HG03196 (cell line): ENCODE measurements around the gene TPH1.

Experiments used
- ATAC-seq: cut with Tn5 transposase; IDR thresholded peaks from one replicate; pipeline ENCODE4 v1.9.1; 2021; ENCODE audit not compliant: unreplicated experiment

Gene TPH1

DNA sequence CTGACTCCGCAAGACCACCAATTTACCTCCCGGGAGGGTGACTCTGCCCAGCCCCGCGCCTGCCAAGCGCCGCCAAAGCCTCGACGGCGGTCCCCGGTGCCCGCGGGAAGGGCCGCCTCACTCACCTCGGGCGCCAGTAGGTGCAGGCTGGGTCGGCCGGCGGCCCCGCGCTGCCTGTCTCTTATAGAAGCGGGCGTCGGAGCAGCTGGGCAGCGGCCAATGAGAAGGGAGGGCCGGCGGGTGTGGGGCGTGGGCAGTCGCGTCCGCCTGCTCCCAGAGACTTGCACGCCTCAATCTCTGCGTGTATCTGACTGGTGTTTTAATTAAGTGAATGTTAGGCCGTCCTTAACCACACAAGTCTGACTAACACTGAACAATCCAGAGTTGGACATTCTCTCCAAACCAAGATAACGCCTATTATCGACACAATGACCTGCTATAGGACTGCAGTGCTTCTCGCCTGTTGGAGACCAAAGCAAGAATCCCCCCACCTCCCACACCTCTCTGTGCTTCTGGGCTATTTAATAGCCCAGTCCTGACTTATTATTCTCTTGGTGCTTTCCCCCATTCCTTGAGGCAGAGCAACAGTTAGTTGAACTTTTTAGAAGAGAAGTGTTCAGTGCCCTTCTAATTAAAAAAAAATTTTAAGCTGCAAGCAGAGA, at the start of gene TPH1:
Gene TPH1 (minus strand): TSS at position 154 of the 662 bp plus-strand sequence. CDS start 5,507 bp downstream, outside the sequence.
- ATAC-seq: no peak

DNA sequence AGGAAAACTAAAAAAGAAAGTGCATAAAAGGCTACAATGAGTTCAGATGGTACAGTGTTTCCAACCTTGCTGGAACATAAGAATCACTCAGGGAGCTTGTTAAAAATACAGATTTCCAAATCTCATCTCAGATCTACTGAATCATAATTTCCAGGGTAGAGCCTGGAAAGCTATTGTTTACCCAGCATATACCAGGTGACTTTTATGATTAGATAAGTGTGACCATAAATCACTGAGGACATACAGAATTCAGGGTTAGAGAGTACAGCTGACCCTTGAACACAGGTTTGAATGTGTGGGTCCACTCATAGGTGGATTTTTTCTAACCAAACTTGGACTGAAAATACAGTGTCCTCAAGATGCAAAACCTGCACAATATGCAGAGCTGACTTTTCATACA, 47.9 kb upstream of the TPH1 start:
- ATAC-seq: no peak

DNA sequence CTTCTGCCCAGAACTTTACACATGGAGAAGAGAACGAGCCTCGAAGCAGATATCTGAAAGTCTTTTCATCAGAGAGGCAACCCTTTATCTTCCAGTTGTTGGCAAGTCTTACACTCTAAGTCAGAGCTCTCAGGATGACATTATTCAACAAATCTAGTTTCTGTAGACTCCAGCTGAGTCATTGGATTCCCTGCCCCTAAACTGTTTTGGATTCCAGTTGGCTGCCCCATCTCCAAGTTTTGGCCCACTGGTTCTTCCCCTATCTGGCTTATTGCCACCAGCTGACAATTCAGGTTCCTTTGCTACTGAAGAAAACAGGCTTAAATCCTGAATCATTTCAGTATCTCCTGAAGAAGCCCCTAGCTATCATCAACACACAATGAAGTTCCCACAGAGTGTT, 45.7 kb upstream of the TPH1 start:
- no peak for ATAC-seq

DNA sequence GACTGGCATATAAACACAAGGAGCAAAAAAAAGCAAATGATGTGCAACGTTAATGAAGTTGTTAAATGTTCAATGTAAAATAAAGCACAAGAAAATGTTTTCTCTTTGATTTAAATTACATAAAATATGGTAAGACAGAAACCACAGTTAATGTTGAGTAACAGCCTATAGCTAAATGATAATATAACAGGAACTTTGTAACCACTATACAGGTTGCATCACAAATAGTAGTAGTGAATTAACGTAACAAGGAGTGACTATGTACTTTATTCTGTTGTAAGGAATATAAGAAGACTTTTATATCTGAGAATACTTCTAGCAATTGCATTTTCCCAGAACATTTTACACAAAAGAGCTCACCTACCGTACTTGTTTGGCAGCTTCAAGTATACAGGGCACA, 42.9 kb upstream of the TPH1 start:
- no peak for ATAC-seq

DNA sequence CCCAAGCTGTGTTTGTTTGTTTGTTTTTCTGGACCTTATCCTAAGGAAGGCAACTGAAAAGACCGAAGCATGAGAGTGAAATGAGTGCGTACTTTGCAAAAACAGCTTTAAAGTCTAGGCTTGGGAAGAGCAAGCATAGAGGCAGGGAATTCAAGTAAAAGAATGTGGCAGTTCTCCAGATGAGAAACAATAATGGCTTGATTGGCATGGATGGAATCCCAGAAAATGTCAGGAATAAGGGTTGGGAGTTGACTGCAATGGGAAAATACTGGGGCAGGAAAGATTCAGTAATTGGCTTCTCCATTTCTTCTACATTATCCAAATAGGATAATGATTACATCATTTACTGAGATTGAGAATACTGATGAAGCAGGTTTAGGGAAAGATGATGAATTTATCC, 42.3 kb upstream of the TPH1 start:
- ATAC-seq: no peak

DNA sequence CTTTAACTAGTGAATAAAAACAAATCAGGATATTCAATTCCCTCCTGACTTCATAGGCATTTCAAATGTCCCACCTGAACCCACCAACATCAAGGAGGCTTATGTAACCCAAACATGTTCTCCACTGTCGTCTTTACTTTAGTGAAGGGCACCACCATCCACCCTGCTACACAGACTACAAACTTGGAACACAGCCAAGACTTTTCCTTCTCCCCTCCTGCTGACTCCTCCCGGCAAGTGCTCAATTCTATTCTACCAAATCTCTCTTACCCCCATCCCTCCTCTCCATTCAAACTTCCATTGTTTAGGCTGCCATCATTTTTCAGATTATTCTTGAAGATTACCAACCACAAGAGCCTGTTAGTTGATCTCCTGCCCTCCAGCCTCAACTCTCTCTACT, 35.5 kb upstream of the TPH1 start:
- ATAC-seq: no peak

DNA sequence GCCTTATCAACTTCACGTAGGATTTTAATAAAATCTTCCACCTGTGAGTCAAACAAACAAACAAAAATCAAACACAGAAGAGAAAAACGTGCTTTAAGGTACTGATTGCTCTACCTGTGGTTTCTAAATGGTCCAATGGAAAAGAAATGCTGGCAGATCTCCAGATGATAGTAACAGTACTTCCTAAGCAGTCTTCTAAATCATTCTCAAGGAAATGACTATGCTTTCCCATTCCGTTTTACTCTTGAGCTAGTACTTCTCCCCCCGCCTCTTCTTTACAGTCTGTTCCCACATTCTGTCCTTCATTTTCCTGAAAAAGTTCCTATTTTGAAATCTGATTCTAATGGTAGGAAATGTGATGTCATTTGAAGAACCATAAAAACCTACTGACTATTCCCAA, 34.4 kb upstream of the TPH1 start:
- no peak for ATAC-seq

DNA sequence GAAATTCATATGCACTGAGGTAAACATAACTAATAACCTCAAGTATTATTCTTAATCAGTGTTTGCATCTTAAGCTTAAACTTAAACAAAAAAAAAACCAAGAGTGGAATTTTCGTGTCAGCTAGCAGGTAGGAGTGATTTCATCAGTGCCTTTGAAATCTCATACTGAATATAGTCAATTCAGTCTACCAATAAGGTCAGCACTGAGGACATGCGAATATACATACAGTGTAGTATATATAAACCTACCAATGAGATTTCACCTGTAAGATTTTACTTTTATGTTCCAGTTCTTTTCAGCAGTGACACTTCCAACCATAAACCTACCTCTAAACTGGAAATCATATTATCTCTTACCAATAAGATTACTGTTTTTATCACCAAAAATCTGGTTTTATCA, 32.8 kb upstream of the TPH1 start:
- ATAC-seq: no peak

DNA sequence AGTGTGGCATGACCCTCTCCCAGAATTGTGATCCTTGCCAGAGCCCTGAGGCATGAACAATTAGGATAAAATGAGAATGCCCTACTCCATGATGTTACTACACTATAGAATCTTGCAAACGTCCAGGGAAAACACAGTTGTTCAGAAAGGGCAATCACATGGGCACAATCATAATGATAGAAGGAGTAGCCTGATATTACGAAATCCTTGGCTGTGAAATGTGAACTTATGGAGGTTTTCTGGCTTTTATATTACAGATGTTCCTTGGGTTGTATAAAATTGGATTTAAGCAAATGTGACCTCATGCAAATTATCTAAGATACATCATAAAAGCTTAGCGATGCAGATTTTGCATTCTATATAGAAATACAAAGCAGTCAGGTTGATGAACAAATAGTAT, 29.4 kb upstream of the TPH1 start:
- ATAC-seq: no peak

DNA sequence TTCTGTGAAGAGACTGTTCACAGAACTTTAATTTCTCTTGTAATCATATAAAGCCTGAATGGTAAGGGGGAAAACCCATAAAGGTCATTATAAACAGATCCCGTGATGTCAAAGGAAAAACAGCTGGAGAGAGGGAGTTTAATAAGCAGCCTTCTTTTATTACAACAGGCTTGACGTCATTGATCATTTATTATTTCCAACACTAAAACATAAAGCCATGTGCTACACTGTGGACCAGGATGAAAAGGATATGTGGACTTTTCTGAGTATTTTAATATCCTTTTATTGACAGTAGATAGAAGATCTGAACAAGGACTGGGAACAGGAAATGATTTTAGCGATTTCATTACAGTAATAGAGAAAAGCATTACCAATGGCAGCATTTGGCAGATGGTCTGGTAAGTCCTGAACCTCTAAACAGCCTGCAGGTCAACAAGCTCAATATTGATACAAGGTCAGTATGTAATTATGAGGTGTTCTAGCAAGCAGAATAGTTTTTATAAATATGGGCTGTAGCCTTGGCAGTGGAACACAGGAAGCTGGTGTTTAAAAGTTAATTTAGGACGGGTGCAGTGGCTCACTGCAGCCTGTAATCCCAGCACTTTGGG, 25.1 kb upstream of the TPH1 start:
- ATAC-seq: no peak

DNA sequence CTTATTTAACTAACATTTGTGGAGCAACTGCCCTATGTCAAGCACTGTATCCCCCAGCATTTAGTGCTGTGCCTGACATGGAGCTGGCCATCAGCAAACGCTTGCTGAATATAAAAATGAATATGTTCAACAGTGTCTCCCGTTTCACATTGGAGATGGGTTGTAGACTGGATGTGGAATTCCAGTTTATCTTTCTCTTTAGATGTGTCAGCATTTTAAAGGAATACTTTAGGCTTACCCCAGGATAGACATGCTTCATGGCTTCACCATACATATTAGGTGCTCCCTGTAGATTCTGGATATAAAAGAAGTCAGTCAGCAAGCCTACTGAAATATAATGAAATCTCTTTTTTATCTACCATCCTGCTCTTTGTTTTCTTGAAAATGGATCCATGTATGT, 21.3 kb upstream of the TPH1 start:
- no peak for ATAC-seq

DNA sequence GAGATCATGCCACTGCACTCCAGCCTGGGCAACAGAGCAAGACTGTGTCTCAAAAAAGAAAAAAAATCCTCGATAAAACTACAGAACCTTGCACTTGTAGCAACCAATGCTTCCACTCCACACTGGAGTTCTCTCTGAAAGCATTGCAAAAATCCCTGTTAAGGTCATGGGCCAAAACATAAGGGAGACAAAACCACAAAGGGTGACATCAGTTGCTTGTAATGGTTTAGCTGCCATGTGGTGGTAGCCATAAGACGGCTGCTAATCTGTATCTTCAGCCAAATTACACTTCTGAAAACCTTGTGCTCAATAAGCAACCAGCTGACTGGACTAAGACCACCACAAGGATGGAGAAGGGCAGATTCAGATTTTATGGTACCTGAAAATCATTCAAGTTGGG, 20.6 kb upstream of the TPH1 start:
- no peak for ATAC-seq

DNA sequence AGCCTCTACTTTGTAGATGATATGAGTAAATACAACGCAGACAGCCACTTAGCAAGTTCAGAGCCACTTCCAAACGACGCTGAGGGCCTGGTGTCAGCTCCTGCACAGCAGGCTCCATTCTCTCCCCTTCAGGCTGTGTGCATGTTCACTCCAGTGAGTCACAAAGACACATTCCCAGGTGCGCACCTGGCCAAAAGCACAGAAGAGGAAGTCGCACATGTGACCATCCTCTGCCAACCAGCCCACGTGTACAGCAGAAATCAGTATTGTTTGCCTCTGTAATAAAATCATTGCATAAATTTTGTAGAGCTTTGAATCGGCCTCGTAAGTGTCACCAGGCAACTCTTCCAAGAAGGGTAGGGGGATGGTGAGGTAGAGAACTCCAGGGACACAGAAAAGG, 19.5 kb upstream of the TPH1 start:
- ATAC-seq: no peak

DNA sequence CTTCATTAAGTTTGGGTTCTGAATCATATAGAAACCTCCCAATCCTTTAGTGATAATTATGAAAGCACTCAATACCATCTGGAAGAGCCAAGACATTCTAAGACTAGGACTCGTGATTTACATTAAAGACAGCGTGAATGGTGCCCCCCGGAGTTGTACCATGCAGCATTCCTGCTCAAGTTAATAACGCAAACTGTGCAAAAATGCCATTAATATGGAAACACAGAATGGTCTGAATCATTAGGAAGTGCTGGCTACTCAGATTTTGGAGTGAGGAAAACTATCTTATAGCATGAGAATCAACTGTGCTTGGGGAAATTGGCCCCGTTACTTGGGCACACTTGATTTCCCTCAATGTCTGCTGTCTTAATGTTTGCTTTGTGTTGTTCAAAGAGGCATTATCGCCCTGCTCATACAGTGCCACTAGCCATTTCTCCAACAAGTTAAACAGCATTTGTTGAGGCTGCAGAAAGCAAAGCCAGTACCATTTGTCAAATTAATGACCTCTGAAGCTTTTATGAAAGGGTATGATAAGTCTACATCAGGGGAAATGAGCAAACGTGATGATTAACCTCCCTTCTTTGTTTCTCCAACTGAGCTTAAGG, 18.5 kb upstream of the TPH1 start:
- no peak for ATAC-seq

DNA sequence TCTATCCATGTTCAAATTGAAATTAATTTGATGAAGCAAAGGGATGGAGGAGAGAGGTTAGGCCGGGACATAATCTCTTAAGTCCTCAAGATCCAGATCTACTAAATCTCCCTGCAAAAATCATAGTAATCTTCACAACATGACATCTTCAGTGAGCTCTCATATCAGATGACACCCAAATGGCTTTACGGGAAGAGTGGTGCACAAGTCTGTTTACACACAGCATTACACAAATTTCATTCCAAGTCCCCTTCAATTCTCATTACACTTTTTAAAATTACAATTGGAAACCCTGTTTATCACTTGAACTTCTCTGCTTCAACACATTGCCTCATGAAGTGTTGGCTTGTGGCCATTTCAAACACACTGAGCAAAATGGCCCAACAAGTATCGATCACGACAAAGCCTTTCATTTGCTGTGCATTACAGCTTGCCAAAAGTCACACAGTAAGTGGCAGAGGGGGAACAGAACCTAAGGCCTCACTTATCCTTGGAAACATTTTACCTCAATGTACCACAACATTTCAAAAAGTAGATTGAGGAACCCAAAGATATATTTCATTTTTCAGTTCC, 17.9 kb upstream of the TPH1 start:
- ATAC-seq: no peak

DNA sequence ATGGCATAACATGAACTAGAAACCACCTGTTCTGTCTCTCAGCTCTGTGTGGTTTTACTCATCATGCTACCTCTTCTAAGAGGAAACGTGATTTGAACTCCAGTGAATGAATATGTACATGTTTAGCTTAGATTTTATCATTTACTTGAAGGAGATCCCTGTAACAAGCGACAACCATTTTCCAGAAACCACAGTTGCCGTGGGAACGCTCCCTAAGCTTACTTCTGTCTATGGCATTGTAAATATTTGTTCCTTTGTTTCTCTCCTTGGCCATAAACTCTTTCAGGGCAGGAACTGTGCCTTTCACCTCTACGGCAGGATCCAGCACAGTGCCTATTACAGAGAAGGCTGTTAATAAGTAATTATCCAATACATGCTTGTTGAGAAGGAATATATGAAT, 17.1 kb upstream of the TPH1 start:
- ATAC-seq: no peak

DNA sequence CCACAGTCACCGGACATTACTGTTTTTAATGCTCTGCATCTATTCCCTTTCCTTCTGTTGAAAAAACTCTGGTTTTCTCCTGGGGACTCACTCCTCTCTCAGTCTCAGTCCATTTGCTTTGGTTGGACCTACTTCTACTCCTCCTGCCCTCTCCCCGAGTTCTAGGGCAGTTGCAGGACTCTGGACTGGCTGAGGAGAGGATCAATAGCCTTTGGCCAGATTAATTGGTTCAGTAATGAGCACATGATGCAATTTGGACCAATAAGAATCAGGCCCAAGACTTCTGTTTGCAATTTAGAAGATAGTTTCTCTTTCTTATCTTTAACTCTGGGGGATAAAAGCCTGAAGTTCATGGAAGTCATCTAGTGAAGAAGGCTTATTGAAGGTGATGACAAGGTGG, 15.3 kb upstream of the TPH1 start:
- ATAC-seq: no peak

DNA sequence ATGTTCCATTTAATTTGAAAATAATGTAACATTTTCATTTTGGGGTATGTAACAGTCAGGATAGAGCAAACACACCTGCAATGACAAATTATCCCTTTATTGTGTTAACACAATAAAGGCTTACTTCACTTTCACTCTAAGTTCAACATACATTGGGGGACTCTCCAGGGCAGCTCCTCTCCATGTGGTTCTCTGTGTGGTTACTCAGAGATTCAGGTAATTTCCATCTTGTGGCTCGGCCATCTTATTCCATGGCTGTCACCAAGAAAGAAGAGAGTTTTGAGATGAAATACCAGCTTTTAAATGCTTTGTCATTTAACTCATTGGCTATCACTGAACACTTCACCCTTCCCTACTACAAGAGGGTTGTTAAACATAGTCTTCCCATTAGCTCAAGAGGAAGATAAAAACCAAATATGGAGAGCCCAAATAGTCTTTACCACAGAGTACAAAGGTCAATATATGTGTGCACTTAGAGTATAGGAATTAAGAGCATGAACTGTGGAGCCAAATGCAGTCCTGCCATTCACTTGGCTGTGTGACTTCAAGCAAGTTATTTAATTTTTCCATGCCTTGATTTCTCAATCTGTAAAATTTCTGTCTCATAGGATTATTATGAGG, 10.6 kb upstream of the TPH1 start:
- ATAC-seq: no peak

DNA sequence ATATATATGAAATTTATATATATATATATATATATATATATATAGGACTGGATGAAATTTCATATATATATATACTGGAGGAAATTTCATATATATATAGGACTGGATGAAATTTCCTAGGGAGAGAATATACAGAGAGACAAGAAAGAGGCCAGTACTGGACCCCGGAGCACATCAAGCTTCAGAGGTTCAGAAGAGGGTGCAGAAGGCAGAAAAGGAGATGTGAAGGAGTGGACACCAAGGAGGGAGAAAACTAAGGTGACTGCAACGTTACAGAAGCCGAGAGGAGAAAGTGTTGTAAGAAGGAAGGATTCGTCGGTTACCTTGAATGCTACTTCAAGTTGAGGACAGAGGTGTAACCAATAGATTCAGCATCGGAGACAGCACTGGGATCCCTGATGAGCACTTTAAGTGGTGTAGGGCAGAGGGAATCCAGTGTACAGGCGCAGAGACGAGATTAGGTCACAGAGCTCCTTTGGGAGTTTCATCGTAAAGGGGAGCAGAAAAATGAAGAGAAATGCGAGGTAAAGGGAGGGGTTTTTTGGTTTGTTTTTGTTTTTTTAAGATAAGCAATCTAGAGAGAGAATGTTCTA, 8.5 kb upstream of the TPH1 start:
- ATAC-seq: no peak

DNA sequence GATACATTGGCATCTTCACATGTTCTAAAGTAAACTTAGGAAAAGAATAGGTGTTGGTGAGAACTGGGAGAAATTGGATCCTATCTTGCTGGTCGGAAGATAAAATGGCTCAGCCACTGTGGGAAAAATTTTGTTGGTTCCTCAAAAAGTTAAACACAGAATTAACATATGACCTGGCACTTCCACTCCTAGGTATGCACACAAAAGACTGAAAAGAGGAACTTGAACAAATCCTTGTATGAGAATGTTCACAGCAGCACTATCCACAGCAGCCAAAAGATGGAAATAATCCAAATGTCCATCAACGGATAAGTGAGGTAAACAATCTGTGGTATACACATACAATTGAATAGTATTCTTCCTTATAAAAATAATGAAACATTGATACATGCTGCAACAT, 4.8 kb upstream of the TPH1 start:
- ATAC-seq: no peak

DNA sequence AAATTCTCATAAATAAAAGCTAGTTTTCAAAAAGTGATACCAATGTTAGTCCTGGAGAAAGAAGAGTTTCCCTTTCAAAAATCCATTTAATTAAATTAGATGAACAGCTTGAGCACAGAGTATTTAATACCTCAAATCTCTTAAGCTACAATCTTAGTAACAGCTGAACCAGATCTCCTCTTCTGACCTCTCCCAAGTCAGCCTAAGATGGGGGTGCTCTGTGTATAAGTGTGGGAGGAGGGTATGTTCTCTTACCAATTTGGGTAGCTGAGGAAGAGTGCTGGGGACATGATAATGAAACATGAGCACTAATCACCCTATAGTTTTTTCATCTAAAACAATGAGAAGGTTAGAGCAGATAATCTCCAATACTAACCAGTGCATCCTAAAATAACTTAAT, 9.6 kb downstream of the TPH1 start:
- no peak for ATAC-seq

DNA sequence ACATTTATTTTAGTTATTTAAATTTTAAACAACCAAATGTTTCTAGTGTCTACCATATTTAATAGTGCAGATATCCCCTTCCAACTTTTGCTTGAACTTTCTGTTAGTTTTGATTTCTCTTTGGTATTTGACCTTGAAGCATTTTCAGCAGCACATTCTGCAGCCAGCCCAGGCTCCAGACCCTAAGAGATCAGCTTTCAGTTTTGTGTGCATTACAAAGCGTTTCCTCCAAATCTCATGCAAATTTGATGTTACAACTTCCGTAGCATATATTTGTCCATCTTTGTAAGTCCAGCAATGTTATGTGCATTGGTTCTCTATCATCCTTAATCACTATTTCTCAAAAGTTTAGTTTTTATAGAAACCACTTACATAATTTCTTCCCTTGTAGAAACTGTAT, 18.6 kb downstream of the TPH1 start:
- ATAC-seq: no peak
